ENCODE results near the gene DENND1B.

GRCh38 chr1:197471248-197471985 is 303.9 kb downstream of the DENND1B start:
- TF ChIP-seq EZH2 (optimal IDR thresholded peaks at IDR 0.05; ENCODE audit: low read depth, low read length) (no peak), CTCF (IDR thresholded peaks at IDR 0.05; ENCODE audit: low read length) (no peak)

Data from MM.1S (cell line).